IMR-90 (cell line): Measurements from ENCODE around the gene NR0B2. TPM values are rescaled to one million over a fixed set of nuclear protein-coding genes. Genes with fewer than 3 reads are reported as not detected.

Source experiments
- ATAC-seq: fragments of 200-7000 bp; cut with Tn5 transposase; 2 replicates; pipeline ENCODE4 v1.9.1; 2020; ENCODE audit warnings: low read depth, mild to moderate bottlenecking, moderate library complexity
- BruUV-seq: library from RNA; stranded (reverse); fragments of 400-500 nt; replicated peaks from 2 replicates; lab custom pipeline; 2021; lab: Mats Ljungman, UMichigan
- CTCF ChIA-PET: fragments of 300-600 bp; formaldehyde crosslinking; extraction: SDS; loops from one replicate; lab custom pipeline; 2021; ENCODE audit warnings: antibody characterized with exemption; lab: Yijun Ruan, JAX
- POLR2A ChIA-PET: fragments of 300-600 bp; sonication (Branson Sonifier 250); formaldehyde crosslinking; loops from one replicate; lab custom pipeline; 2022; ENCODE audit warnings: antibody characterized with exemption; ENCODE audit not compliant: unreplicated experiment; lab: Charles Lee
- DNase-seq: peaks from one replicate; pipeline ENCODE4 v3.0.0; 2013
- H2AFZ ChIP-seq: replicated peaks from 2 replicates; pipeline ENCODE3; 2013; ENCODE audit warnings: low read length, mild to moderate bottlenecking; ENCODE audit not compliant: poor library complexity
- H2AK5ac ChIP-seq: 2 replicates; pipeline ENCODE4 v1.6.1; 2013; ENCODE audit warnings: low read depth, low read length, inconsistent platforms
- H2AK9ac ChIP-seq: replicated peaks from 2 replicates; pipeline ENCODE3; 2013; ENCODE audit warnings: mild to moderate bottlenecking, low read depth, low read length, moderate library complexity; ENCODE audit not compliant: poor library complexity
- H2BK120ac ChIP-seq: 2 replicates; pipeline ENCODE4 v1.6.1; 2013; ENCODE audit warnings: low read depth, low read length, inconsistent platforms
- H2BK15ac ChIP-seq: 3 replicates; pipeline ENCODE4 v1.6.1; 2013; ENCODE audit warnings: low read depth, low read length, inconsistent platforms
- H2BK20ac ChIP-seq: 2 replicates; pipeline ENCODE4 v1.6.1; 2013; ENCODE audit warnings: low read depth, mild to moderate bottlenecking, inconsistent platforms, low read length, moderate library complexity
- H2BK5ac ChIP-seq: 2 replicates; pipeline ENCODE4 v1.6.1; 2013; ENCODE audit warnings: mild to moderate bottlenecking, low read depth, low read length, inconsistent platforms; ENCODE audit not compliant: poor library complexity, severe bottlenecking
- H3K14ac ChIP-seq: replicated peaks from 2 replicates; pipeline ENCODE4 v1.6.1; 2013; ENCODE audit warnings: low read depth, low read length, inconsistent platforms
- H3K18ac ChIP-seq: 2 replicates; pipeline ENCODE4 v1.6.1; 2013; ENCODE audit warnings: low read depth, low read length, control low read depth
- H3K23ac ChIP-seq: 2 replicates; pipeline ENCODE4 v1.6.1; 2013; ENCODE audit warnings: low read depth, low read length, inconsistent platforms
- H3K27ac ChIP-seq: 2 replicates; pipeline ENCODE4 v1.5.1; 2013; ENCODE audit warnings: mild to moderate bottlenecking, control low read depth, low read length; ENCODE audit not compliant: insufficient read depth
- H3K27me3 ChIP-seq: 2 replicates; pipeline ENCODE4 v1.6.1; 2013; ENCODE audit warnings: low read length; ENCODE audit not compliant: control insufficient read depth, insufficient read depth
- H3K36me3 ChIP-seq: 2 replicates; pipeline ENCODE4 v1.6.1; 2013; ENCODE audit warnings: low read length, mixed read lengths; ENCODE audit not compliant: control insufficient read depth, insufficient read depth
- H3K4ac ChIP-seq: 2 replicates; pipeline ENCODE4 v1.6.1; 2013; ENCODE audit warnings: low read depth, low read length, inconsistent platforms
- H3K4me1 ChIP-seq: 2 replicates; pipeline ENCODE4 v1.6.1; 2013; ENCODE audit warnings: low read length, mixed read lengths; ENCODE audit not compliant: control insufficient read depth, insufficient read depth
- H3K4me2 ChIP-seq: 2 replicates; pipeline ENCODE4 v1.6.1; 2013; ENCODE audit warnings: low read depth, mild to moderate bottlenecking, control low read depth, low read length, moderate library complexity
- H3K4me3 ChIP-seq: 2 replicates; pipeline ENCODE4 v1.5.1; 2013; ENCODE audit warnings: low read depth, mild to moderate bottlenecking, control low read depth, low read length, moderate library complexity; ENCODE audit not compliant: insufficient read depth
- H3K56ac ChIP-seq: 2 replicates; pipeline ENCODE4 v1.6.1; 2013; ENCODE audit warnings: low read length, inconsistent platforms; ENCODE audit not compliant: insufficient read depth; ENCODE audit errors: extremely low read depth
- H3K79me1 ChIP-seq, 2 experiments: 2 replicates each; pipeline ENCODE4 v1.6.1; 2013; ENCODE audit warnings: low read length in 2 of 2, inconsistent platforms in 1 of 2, low read depth in 1 of 2
- H3K9ac ChIP-seq: 2 replicates; pipeline ENCODE4 v1.6.1; 2013; ENCODE audit warnings: low read depth, low read length, control low read depth
- H3K9me1 ChIP-seq: 2 replicates; pipeline ENCODE4 v1.6.1; 2013; ENCODE audit warnings: low read length, inconsistent platforms; ENCODE audit not compliant: insufficient read depth
- H3K9me3 ChIP-seq: 2 replicates; pipeline ENCODE4 v1.6.1; 2013; ENCODE audit warnings: low read length; ENCODE audit not compliant: control insufficient read depth, insufficient read depth
- H4K20me1 ChIP-seq: 2 replicates; pipeline ENCODE4 v1.6.1; 2013; ENCODE audit warnings: low read length, inconsistent platforms; ENCODE audit not compliant: insufficient read depth
- H4K5ac ChIP-seq: 2 replicates; pipeline ENCODE4 v1.6.1; 2013; ENCODE audit warnings: mild to moderate bottlenecking, low read depth, low read length, control low read depth
- H4K8ac ChIP-seq, 2 experiments: 2 replicates each; pipeline ENCODE4 v1.6.1; 2013; ENCODE audit warnings: low read depth in 2 of 2, low read length in 2 of 2, control low read depth in 1 of 2, inconsistent platforms in 1 of 2
- H4K91ac ChIP-seq: 2 replicates; pipeline ENCODE4 v1.6.1; 2013; ENCODE audit warnings: low read depth, low read length, inconsistent platforms; ENCODE audit not compliant: insufficient read depth
- BHLHE40 ChIP-seq: fragments of 150-350 bp; IDR thresholded peaks from 2 replicates; pipeline ENCODE4 v1.6.1; 2016; ENCODE audit warnings: mild to moderate bottlenecking, low read depth, low read length
- CEBPB ChIP-seq: IDR thresholded peaks from 2 replicates; pipeline ENCODE4 v1.6.1; 2012; ENCODE audit warnings: low read depth, low read length, improper control_type of control experiment
- CHD1 ChIP-seq: IDR thresholded peaks from 2 replicates; pipeline ENCODE4 v1.6.1; 2012; ENCODE audit warnings: low read depth, low read length, improper control_type of control experiment
- FOS ChIP-seq: fragments of 150-350 bp; IDR thresholded peaks from 2 replicates; pipeline ENCODE4 v1.6.1; 2016; ENCODE audit warnings: low read depth, low read length
- MAFK ChIP-seq: IDR thresholded peaks from 2 replicates; pipeline ENCODE4 v1.6.1; 2012; ENCODE audit warnings: low read depth, low read length, improper control_type of control experiment
- MAZ ChIP-seq: IDR thresholded peaks from 2 replicates; pipeline ENCODE4 v1.6.1; 2012; ENCODE audit warnings: low read depth, mild to moderate bottlenecking, low read length, improper control_type of control experiment, moderate library complexity, borderline replicate concordance
- MXI1 ChIP-seq: IDR thresholded peaks from 2 replicates; pipeline ENCODE4 v1.6.1; 2012; ENCODE audit warnings: low read depth, mild to moderate bottlenecking, low read length, moderate library complexity, borderline replicate concordance
- NFE2L2 ChIP-seq: fragments of 150-350 bp; IDR thresholded peaks from 2 replicates; pipeline ENCODE4 v1.6.1; 2016; ENCODE audit warnings: low read depth, mild to moderate bottlenecking, low read length
- POLR2A ChIP-seq: IDR thresholded peaks from 2 replicates; pipeline ENCODE4 v1.6.1; 2012; ENCODE audit warnings: mild to moderate bottlenecking, low read depth, low read length
- RAD21 ChIP-seq: IDR thresholded peaks from 2 replicates; pipeline ENCODE4 v1.6.1; 2012; ENCODE audit warnings: low read length, improper control_type of control experiment
- RCOR1 ChIP-seq: IDR thresholded peaks from 2 replicates; pipeline ENCODE4 v1.6.1; 2012; ENCODE audit warnings: mild to moderate bottlenecking, low read length, improper control_type of control experiment; ENCODE audit not compliant: insufficient replicate concordance
- RFX5 ChIP-seq: IDR thresholded peaks from 2 replicates; pipeline ENCODE4 v1.8.0; 2012; ENCODE audit warnings: low read depth, mild to moderate bottlenecking, low read length, moderate library complexity
- SMC3 ChIP-seq: fragments of 150-350 bp; IDR thresholded peaks from 2 replicates; pipeline ENCODE4 v1.6.1; 2016; ENCODE audit warnings: low read depth, mild to moderate bottlenecking, antibody characterized with exemption, low read length, moderate library complexity
- USF2 ChIP-seq: fragments of 150-350 bp; IDR thresholded peaks from 2 replicates; pipeline ENCODE4 v1.6.1; 2017; ENCODE audit warnings: mild to moderate bottlenecking, antibody characterized with exemption, low read length, low read depth
- WGBS, 2 experiments: methylation state at CpG; one replicate each; pipeline versions ENCODE4 v1.1.5 to v1.1.7; 2013; ENCODE audit warnings: missing lambda C conversion rate in 2 of 2; ENCODE audit not compliant: insufficient read length in 1 of 2; ENCODE audit errors: extremely low coverage in 2 of 2; 5-methylcytosine and 5-hydroxymethylcytosine counted together
- dilution Hi-C: fragments of 300-500 bp; cut with HindIII; formaldehyde crosslinking; loops from one replicate; pipeline ENCODE4 v1.14.3; 2018; ENCODE audit warnings: low sequenced_read_pairs; ENCODE audit not compliant: unreplicated experiment
- in situ Hi-C: fragments of 300-500 bp; cut with MboI; formaldehyde crosslinking; loops from 3 replicates; pipeline ENCODE4 v1.14.3; 2019; ENCODE audit warnings: low sequenced_read_pairs, inconsistent platforms, mixed read lengths
- intact Hi-C: fragments of 100-400 bp; cut with micrococcal nuclease; formaldehyde crosslinking; loops from 2 replicates; pipeline ENCODE4 v1.10.0; 2022
- polyA plus RNA-seq, 3 experiments: library from polyadenylated mRNA; depleted of rRNA; stranded (reverse); fragments of >200 nt; gene quantifications; 2 replicates each; pipeline ENCODE4 v1.2.3, GENCODE V29; 2012; ENCODE audit warnings: low replicate concordance in 1 of 3
- total RNA-seq: library from RNA; depleted of rRNA; stranded (reverse); fragments of >200 nt; gene quantifications from 2 replicates; pipeline ENCODE4 v1.2.3, GENCODE V29; 2012

The NR0B2 gene
- total and polyA plus RNA-seq, 2 of the 4 experiments (the other 2 are of a cell fraction) = not detected

GRCh38 chr1:26890467-26890796 is 23.3 kb downstream of the NR0B2 start:
- H2BK120ac ChIP-seq = no peak overlapping the region
- BruUV-seq = no TSS peak
- H3K9me1 ChIP-seq = peaks cover 4% of the 10 kb centered on the region; the same call in 1 of the 2 replicates
- DNase-seq = no peak
- H2BK20ac ChIP-seq = no peak overlapping the region
- H4K91ac ChIP-seq = peak overlapping the region; percentile 60
- peak overlapping the region; percentile 71 for H3K9ac ChIP-seq
- peak overlapping the region; percentile 94 to 99 for H4K8ac ChIP-seq
- peak overlapping the region; percentile 65 for H3K4me2 ChIP-seq
- TF ChIP-seq USF2 = no peak
- TF ChIP-seq MXI1 = no peak
- TF ChIP-seq RFX5 = no peak
- TF ChIP-seq CHD1 = no peak
- no peak for TF ChIP-seq FOS
- TF ChIP-seq CEBPB = no peak
- TF ChIP-seq BHLHE40 = no peak
- no peak for TF ChIP-seq SMC3
- TF ChIP-seq RAD21 = no peak
- TF ChIP-seq MAZ = no peak
- no peak for TF ChIP-seq RCOR1
- no peak for TF ChIP-seq MAFK
- TF ChIP-seq POLR2A = no peak
- TF ChIP-seq NFE2L2 = no peak
- peak overlapping the region; percentile 89 for H4K5ac ChIP-seq
- H4K20me1 ChIP-seq = peaks cover 6% of the 10 kb centered on the region
- peak overlapping the region; percentile 14; the same call in 1 of the 2 replicates for H3K18ac ChIP-seq
- H3K79me1 ChIP-seq = peaks cover 14 to 44% of the 10 kb centered on the region in 2 experiments
- no peak overlapping the region for H2BK15ac ChIP-seq
- dilution Hi-C loops = no loop called here
- no peak overlapping the region for H3K23ac ChIP-seq
- ATAC-seq = peak; percentile 39
- intact Hi-C loops = no loop called here
- H2AFZ ChIP-seq = peak overlapping the region; percentile 99
- in situ Hi-C loops = no loop called here
- ChIA-PET POLR2A (interaction anchor here (0.5 to 1.1 kb wide), 4 partner anchors 10 to 852 kb away, joined by 3 to 7 read pairs (median 5); partner anchors contain the start of gene GPATCH3), CTCF (interaction anchor here (0.6 kb wide), 1 partner anchor 106 kb away, joined by 3 read pairs; no protein-coding TSS in a partner anchor)
- peaks cover 52% of the 10 kb centered on the region for H3K36me3 ChIP-seq
- H3K27me3 ChIP-seq = no peaks in the 10 kb centered on the region
- H3K4me1 ChIP-seq = peaks cover 10% of the 10 kb centered on the region
- 0% methylated on average over 6 of the region's 12 CpGs; no CpG with 5 or more reads in 1 of the 2 experiments for WGBS, 2 experiments
- H3K14ac ChIP-seq = peak overlapping the region; percentile 64
- H3K56ac ChIP-seq = no peak overlapping the region
- H3K9me3 ChIP-seq = no peaks in the 10 kb centered on the region
- H2BK5ac ChIP-seq = peak overlapping the region; percentile 32
- 0 out of 2 replicates have a peak overlapping the region, but pooled peaks have one; percentile 10 for H2AK5ac ChIP-seq
- peak overlapping the region; percentile 87 for H2AK9ac ChIP-seq
- H3K27ac ChIP-seq = peak overlapping the region; percentile 67
- peak overlapping the region; percentile 75 for H3K4ac ChIP-seq
- H3K4me3 ChIP-seq = peak overlapping the region; percentile 91
